ENCODE results near the gene CA14.

- no peak for TF ChIP-seq POLR2AphosphoS5 (IDR thresholded peaks at IDR 0.05; ENCODE audit: low read depth, low read length)
- TF ChIP-seq CTCF (IDR thresholded peaks at IDR 0.05): no peak
- TF ChIP-seq REST (IDR thresholded peaks at IDR 0.05; ENCODE audit: insufficient read depth in 1 of 2, low read depth in 2 of 2, low read length in 1 of 2): no peak
- no peak for TF ChIP-seq TCF7L2 (IDR thresholded peaks at IDR 0.05; ENCODE audit: low read depth, low read length)
- TF ChIP-seq SIN3A (IDR thresholded peaks at IDR 0.05; ENCODE audit: borderline replicate concordance, insufficient read depth, low read depth, low read length): no peak
Observed at GRCh38 chr1:150311762-150312161, 54.2 kb downstream of the CA14 start.

All from Panc1 (cell line).